GM19397 (cell line): ENCODE measurements around the gene TMEM8B.
"Not testable (repeated sequence)": the region's sequence is repeated elsewhere in the genome, so short reads cannot be mapped to it uniquely, and the experiment has no call there.

Experiments
- ATAC-seq: cut with Tn5 transposase; IDR thresholded peaks from one replicate; pipeline ENCODE4 v1.9.1; 2021; ENCODE audit warnings: mild to moderate bottlenecking, moderate library complexity; ENCODE audit not compliant: unreplicated experiment

The TMEM8B gene

GRCh38 chr9:35905912-35906679, 77.1 kb downstream of the TMEM8B start, which contains the start of gene HRCT1:
TSS of gene HRCT1 (plus strand) at chr9:35906202. CDS start at chr9:35906288, 86 bp downstream.
- ATAC-seq = no peak

- ATAC-seq = no peak
Observed at GRCh38 chr9:35906923-35907699, 78.1 kb downstream of the TMEM8B start.

- ATAC-seq = no peak
Observed at GRCh38 chr9:35907711-35908503, 78.9 kb downstream of the TMEM8B start.

GRCh38 chr9:35908504-35909125, 79.6 kb downstream of the TMEM8B start:
- no peak for ATAC-seq

- no peak for ATAC-seq
Observed at GRCh38 chr9:35909274-35909673, 80.2 kb downstream of the TMEM8B start, which contains the start of gene SPAAR. TSS of gene SPAAR (plus strand) at chr9:35909490. CDS start at chr9:35910464, 974 bp downstream.

GRCh38 chr9:35909687-35910612, 80.9 kb downstream of the TMEM8B start:
- ATAC-seq = no peak

GRCh38 chr9:35910613-35911359, 81.8 kb downstream of the TMEM8B start:
- ATAC-seq = no peak

- ATAC-seq = no peak
Observed at GRCh38 chr9:35911690-35912089, 82.7 kb downstream of the TMEM8B start.

- ATAC-seq = no peak
Observed at GRCh38 chr9:35912791-35913400, 83.9 kb downstream of the TMEM8B start.

- not testable (repeated sequence) for ATAC-seq
Observed at GRCh38 chr9:35913429-35913828, 84.4 kb downstream of the TMEM8B start.

- no peak for ATAC-seq
Observed at GRCh38 chr9:35914301-35914807, 85.3 kb downstream of the TMEM8B start.
